ENCODE results near the gene OOEP.

DNA sequence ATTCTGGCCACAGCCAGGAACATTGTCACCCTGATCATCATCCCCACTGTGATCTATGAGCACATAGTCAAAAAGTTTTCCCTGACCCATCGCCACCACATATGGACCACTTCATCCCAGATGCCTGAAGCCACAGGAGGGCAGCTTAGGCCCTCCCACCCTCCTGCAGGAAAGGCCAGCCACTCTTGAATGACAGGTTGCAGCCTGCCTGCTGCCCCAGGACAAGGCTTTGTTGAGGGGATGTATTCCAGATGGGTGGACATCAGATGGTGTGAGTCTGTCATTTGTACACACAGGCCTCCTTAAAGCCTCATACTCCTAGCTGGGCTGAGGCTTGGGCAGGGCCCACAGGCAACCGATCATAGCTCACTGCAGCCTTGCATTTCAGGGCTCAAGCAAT lies 46.4 kb downstream of the OOEP start:
- TF ChIP-seq, protein P1, sequence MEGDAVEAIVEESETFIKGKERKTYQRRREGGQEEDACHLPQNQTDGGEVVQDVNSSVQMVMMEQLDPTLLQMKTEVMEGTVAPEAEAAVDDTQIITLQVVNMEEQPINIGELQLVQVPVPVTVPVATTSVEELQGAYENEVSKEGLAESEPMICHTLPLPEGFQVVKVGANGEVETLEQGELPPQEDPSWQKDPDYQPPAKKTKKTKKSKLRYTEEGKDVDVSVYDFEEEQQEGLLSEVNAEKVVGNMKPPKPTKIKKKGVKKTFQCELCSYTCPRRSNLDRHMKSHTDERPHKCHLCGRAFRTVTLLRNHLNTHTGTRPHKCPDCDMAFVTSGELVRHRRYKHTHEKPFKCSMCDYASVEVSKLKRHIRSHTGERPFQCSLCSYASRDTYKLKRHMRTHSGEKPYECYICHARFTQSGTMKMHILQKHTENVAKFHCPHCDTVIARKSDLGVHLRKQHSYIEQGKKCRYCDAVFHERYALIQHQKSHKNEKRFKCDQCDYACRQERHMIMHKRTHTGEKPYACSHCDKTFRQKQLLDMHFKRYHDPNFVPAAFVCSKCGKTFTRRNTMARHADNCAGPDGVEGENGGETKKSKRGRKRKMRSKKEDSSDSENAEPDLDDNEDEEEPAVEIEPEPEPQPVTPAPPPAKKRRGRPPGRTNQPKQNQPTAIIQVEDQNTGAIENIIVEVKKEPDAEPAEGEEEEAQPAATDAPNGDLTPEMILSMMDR (IDR thresholded peaks at IDR 0.05; ENCODE audit: borderline replicate concordance, extremely low read depth, low read length, poor library complexity, severe bottlenecking) = no peak
- TF ChIP-seq EZH2 (IDR thresholded peaks at IDR 0.05; ENCODE audit: borderline replicate concordance, low read depth, low read length, severe bottlenecking) = no peak

Measured in DND-41 (cell line).